SK-N-MC (cell line): ENCODE measurements around the gene MYOCD.

Experiments
- EZH2 ChIP-seq: fragments of 200-600 bp; sonication (generic); IDR thresholded peaks from one replicate; pipeline ENCODE4 v1.6.1; 2017; ENCODE audit warnings: antibody characterized with exemption
- FOXP2 ChIP-seq: optimal IDR thresholded peaks from 2 replicates; pipeline ENCODE3; 2011; ENCODE audit warnings: mild to moderate bottlenecking, moderate library complexity; ENCODE audit not compliant: insufficient read depth; ENCODE audit errors: extremely low read length, control extremely low read depth
- POLR2AphosphoS5 ChIP-seq: IDR thresholded peaks from 2 replicates; pipeline ENCODE4 v1.6.1; 2012; ENCODE audit warnings: mild to moderate bottlenecking, low read depth, low read length, borderline replicate concordance

GRCh38 chr17:12738624-12739023 is 72.9 kb downstream of the MYOCD start:
- TF ChIP-seq POLR2AphosphoS5 (no peak), EZH2 (no peak), FOXP2 (no peak)
